HG03025 (cell line): ENCODE results near the gene DLG1.
"Not testable (repeated sequence)": the region's sequence is repeated elsewhere in the genome, so short reads cannot be mapped to it uniquely, and the experiment has no call there.

Experiments
- ATAC-seq: cut with Tn5 transposase; IDR thresholded peaks from one replicate; pipeline ENCODE4 v1.9.1; 2021; ENCODE audit warnings: mild to moderate bottlenecking, moderate library complexity; ENCODE audit not compliant: unreplicated experiment, low FRiP score

DLG1 gene

DNA sequence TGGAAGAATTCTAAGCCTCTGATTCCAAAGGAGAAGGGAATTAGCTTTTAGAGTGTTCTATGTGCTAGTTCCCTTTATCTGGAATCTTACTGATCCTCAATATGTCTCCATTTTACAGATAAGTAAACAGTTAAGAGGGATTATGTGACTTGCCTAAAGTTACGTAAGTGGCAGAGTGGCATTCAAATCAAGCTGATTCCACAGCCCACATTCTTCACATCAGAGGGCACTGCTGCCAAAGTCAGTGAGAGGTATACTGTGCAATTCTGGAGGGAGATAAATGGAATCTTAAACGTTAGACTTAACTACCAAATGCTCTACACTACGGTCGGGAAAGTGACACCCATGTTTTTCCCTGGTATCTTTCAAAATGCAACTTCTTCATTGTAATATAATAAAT, 257.8 kb downstream of the DLG1 start:
- no peak for ATAC-seq

DNA sequence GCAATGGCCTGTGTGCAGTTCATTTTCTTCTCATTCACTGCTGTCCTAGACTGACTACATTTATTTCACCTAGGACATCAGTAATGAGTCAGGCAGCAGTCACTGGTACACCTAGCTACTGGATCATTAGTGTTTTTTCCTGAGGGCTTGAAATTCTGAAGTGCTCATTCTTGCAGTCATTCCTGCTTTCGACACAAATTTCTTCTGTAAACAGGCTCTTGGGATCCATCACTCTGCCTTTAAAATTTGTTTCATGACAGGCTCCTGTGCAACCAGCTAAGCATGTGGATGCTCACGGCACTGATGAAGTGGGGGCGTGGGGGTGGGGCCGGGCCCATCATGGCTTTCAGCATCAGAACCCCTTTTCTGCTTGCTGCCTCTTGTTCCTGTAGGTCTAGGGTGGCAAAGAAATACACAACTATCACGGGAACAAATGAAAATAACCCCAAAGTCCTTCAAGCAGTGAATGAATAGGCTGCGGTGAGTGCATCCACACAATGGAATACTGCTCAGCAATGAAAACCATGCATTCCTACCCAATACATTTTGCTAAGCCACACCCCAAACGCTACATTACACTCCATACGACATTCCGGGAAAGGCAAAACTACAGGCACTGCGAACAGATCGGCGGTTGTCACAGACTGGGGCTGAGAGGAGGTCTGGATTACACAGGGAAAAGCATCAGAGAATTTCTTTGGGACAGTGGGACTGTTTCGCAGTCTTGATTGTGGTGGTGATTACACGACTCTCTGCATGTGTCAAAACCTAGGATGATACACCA, 259.5 kb downstream of the DLG1 start:
- ATAC-seq, result no peak

DNA sequence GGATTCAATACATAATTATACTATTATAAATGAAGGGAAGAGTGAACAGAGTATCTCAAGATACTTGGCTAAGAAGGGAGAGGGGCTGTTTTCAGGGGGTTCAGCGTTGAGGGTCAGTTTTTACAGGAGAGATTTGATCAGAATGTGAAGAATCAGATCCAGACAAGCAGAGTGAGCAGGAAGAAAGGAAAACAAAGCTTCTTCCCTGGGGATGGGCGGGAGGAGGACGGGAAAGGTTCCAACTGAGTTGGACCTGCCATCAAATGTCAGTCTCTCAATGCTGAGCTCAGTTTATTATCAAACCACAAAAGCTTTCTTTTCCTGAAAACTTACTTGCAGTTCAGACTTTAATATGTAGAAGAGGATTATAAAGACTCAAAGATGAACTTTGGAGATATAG, 262.8 kb downstream of the DLG1 start:
- no peak for ATAC-seq

DNA sequence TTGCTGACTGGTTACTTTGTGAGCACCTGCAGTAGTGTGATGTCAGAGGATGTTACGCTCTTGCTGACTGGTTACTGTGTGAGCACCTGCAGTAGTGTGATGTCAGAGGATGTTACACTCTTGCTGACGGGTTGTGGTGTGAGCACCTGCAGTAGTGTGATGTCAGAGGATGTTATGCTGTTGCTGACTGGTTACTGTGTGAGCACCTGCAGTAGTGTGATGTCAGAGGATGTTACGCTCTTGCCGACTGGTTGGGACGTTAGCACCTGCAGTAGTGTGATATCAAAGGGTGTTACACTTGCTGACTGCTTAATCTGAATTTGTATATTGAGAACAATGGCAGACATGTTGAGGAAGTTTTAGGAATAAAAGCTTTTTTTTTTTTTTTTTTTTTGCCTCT, 263.6 kb downstream of the DLG1 start:
- not testable (repeated sequence) for ATAC-seq

DNA sequence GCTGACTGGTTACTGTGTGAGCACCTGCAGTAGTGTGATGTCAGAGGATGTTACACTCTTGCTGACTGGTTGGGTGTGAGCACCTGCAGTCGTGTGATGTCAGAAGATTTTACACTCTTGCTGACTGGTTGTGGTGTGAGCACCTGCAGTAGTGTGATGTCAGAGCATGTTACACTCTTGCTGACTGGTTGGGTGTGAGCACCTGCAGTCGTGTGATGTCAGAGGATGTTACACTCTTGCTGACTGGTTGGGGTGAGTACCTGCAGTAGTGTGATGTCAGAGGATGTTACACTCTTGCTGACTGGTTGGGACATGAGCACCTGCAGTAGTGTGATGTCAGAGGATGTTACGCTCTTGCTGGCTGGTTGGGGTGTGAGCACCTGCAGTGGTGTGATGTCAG, 264.6 kb downstream of the DLG1 start:
- not testable (repeated sequence) for ATAC-seq

DNA sequence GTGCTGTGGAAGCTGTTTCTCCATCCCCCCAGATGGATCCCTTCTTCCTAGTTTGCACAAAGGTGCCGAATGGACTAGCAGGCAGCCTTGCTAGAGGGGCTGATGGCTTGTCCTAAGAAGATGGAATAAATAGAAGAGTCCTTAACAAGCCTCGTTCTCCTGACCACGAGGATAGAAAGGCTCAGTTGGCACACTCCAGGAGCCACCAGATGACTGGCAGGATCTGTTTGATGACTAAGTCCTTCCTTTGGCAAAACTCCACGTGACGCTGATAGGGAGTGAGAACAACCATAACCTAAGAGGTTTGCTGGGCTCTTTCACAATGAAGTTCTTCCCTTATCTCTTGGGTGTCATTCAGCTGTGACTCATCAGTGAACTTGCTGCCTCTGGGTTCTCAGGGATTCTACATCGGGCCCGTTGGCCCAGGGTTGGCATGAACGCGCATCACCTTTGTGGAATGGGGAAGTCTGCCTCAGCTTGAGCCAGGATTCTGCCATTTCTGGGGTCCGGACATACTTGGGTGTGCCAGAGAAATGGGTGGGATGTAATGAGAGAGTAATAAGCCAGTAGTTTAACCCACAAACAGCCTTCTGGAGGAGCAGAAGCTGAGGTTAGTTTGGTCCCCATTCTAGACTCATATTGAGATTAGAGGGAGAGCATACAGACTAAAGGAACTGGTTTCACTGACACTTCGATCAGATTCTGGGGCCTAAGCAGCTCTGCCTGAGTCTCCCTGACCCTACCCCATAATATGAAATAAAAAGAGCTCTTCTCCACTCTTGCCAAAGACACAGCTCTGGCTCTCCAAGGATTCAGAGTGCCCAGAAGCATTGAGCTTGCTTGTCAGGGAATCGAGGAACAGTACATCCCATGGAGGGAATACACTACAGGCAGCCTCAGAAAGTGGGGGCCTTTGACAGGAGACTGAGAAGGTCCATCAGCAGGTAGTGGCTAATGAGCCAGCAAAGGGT, 266.8 kb downstream of the DLG1 start:
- no peak for ATAC-seq

DNA sequence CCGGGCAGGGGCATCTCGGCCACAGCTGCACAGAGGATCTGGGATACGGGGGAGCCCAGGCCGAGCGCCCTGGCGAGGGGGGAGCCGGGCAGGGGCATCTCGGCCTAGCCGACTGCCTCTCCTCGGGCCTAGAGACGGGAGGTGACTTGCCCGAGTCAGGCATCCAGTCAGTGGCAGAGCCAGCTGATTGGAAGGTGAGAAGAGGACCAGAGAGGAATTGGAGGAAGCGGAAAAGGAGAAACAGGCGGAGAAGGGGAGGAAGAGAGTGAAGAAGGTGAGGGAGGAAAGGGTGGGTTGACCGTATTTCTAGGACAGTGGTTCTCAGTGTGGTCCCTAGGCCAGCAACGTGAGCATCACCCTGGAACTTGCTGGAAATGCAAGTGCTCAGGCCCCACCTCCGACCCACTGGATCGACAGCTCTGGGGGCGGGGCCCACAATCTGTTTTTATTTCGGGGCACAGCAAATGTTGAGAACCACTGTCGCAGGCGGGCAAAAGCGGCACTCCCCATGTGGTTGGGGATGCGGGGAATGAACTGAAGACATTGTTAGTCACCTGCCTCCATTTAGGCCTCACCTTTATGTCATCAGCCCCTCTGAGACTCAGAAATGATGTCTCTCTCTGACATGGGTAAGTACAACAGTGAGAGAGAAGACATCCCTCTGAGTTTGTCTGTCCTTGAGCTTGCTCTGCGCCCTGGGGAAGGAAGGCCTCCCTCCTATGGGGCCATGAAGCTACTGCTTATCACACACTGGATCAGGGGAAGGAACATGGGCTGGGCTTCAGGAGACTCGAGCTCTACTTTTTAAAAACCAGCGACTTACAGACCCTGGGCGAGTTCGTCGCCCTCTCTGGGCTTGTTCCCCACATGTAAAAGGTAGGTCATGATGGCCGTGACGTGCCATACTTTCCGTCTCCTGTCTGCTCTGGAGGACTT, 267.8 kb downstream of the DLG1 start:
- no peak for ATAC-seq

DNA sequence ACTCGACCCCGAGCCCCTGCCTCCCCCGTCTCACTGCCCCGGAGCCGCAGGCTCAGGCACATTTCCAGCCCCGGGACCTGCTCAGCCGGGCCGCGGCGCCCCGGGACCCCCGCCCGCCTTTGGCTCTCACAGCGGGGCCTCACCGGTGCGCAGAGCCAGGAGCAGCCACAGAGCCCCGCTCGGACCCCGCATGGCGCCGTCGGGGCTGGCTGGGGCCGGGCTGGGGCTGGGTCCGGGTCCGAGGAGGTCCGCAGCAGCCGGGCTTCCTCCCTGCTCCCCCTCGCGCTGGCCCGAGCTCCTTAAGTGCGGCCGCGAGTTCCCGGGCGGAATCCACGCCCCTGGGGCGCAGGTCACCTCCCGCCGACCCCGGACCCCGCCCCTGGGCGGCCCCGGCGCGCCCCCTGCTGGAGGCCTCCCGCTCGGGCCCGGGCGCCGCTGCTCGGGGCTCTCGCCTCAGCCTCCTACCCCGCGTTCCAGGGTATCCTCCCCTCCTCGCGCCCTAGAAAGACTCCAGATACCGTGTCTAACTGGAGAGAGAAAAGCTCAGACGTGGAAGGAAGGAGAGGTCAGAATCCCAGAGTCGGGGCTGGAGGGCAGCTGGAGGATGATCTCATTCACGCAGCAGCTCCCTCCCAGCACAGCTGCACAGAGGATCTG, 268.8 kb downstream of the DLG1 start, which contains the start of gene MELTF:
TSS of gene MELTF (minus strand) at position 307 of the 657 bp plus-strand sequence. CDS start at position 192, 115 bp downstream.
- ATAC-seq, result no peak

DNA sequence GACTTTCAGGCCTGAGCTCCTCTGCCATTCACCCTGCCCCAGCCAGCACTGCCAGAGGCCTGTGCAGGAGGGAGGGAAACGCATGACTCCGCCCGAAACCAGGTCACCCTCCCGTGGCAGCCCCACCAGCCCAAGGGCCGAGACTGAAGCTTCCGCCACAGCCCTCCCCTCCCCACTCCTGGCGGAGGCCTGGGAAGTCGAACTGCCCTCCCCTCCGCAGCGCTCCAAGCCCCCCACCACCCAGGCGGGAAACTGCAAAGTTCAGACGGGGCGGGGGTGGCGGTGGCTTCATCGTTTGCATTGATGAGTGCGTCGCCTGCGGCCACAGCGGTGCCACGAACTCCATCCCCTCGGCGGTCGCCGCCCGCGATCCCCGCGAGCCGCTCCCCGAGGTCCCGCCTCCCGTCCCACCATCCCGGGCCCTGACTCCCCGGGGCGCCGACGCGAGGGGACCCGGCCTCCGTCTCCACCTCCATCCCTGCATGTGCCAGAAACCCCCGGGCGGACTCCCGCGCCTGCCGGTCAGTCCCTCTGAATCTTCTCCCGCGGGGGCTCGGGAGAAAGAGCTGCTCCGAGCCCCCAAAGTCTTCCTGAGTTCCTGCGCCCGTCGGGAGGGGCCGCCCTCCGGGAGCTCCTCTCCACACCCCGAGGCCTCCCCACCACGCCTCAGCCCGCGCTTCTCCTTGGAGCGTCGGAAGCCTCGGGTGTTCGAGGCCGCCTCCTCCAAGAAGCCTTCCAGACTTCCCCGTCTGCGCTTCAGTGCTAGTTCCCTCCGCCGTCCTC, 269.5 kb downstream of the DLG1 start:
- no peak for ATAC-seq

DNA sequence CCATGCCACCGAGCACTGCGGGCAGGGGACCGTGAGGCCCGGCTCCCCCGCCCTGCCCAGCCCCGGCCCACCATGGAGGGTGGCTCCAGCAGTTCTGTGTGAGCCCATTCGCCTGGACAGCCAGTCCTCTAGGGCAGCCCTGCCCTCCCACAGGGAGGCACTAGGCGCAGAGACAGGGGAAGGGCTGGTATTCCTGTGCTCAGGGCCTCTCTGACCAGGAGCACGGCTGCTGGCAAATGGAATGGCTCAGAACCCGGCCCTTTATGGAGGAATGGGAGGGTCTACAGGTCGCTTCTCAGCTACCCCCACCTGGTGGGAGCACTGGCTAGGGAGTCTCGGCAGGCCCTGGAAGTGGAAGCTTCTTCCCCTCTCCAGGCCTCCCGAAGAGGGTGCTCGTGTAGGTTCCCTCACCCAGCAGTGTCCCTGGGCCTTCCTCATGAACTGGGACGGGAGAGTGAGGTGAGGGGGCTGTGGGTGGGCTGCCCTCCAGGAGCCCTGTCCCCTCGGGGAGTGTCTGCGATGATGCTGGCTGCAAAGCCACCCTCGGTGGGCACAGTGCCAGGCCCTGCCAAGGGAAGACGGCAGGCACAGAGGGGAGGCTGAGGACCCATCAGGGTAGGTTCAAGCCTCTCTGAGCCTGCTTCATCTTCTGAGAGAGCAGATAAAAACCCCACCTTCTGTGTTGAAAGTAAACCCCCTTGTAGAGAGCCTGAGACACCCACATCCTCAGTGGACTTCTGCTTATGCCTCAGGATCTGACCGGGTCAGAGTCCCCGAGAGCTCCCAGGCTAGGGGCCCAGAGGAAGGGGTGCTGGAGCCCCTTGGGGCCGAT, 270.3 kb downstream of the DLG1 start:
- ATAC-seq, result no peak

DNA sequence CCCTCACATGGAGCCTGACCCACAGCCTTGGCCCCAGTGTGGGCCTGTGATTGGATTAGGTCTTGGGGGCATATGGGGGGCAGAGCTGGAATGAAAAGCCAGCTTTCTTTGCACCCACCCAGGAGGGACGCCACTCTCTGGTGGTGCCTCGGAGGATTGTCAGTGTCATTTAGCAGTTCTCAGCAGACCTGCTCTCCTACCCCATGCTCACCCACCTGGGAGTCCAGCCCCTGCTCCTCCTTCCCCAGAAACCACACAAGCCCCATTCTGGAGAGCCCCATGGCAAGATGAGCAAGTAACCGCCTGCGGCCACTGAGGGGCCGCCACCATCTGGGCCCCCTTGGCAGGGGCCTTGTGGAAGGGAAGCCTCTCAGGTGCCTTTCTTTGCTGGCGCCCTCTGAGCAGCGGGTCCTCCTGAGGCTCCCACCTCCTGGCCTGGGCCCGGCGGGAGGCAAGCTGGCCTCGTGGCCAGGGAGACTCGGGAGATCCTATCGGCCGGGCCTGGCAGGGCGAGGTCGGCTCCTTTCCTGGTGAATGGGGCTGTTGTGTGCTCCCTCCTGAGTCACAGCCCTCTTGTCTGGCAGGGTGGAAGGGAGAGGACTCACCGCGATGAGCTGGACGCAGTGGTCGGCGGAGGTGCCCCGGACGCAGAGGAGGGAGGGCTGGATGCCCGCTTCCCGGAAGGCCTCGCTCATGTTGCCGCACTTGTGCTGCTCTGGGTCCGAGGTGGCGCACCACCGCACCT, 271.1 kb downstream of the DLG1 start:
- ATAC-seq, result no peak

DNA sequence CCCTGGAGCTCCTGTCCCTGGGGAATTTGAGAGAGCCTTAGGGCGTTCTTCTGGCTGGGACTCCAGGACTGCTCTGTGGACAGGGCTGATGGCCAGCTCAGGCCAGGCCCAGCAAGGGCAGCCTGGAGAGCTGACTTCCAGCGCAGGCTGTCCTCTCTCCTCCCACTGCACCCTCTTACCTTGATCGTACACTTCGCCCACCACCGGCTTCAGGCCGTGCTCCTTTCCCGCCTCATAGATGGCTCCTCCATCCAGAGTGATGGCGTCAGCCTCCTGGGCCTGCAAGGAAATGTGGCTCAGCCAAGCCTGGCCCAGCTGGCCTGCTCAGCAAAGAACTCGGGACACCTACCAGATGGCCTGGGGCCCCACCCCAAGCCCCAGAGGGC, 271.9 kb downstream of the DLG1 start:
- no peak for ATAC-seq

DNA sequence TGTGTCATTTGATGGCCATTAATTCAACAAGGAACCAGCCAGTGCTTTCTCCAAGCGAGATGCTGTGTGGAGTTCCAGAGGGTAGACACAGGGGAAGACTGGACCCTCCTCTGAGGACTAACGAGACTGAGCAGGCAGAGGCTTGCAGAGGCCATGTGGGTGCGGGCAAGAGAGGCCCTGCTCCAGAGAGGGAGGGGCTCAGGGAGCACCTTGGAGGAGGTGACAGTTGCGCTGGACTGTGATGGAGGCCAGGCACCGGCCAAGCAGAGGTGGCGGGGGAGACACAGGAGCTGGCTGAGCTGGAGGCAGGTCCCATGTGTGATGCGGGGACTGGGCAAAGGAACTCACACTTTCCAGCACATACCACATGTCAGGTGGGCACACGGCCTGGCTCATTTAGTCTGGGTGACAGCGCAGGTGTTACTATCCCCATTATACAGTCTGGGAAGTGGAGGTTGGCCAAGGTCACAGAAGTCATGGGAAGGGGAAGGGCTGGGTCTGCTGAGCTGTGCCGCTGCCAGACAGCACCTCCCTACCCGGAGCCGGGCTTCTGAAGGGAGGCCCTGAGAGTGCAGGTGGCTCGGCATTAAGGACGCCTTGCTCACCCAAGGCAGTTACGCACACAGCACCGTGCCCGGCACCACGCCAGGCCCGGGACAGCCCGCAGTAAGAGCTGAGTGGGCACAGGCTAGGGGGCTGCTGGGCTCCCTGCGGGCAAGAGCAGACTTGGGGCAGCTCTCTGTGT, 272.5 kb downstream of the DLG1 start:
- ATAC-seq, result no peak

DNA sequence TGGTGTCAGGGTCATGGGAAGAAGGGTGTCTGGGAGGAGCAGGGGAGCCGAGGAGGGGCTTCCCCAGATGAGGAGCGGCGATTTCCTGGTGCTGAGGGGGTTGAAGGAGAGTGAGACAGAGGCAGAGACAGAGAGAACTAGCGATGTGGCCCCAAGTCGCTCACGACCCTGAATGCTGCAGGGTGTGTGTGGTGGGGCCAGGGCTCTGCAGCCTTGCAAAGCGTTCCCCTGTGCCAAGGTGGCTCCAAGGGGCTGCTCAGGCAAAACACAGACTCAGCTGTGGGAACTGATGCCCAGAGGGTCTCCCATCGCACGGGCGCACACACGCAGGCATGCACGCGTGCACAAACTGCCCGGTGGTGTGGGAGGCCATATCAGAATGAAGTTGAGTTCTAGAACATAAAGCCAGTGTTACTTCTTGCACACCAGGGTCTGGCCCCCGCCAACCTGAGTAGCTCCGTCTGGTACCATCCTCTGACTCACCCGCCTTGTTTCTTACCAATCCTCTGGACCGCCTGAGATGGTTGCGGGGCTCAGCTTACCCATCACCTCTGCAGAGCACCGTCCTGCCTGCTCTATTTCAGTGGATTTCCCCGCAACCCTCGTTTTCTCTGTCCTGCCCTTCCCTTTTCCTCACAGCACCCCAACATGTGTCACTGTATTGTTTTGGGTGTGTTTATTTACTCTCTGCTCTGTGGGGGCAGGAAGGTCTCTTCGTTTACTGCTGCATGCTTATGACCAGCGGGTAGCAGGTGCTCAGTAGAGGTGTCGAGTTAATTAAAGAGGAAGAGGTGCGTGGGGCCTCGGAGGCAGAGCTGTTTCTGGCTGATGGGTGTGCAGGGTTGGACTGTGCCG, 273.3 kb downstream of the DLG1 start:
- ATAC-seq, result no peak

DNA sequence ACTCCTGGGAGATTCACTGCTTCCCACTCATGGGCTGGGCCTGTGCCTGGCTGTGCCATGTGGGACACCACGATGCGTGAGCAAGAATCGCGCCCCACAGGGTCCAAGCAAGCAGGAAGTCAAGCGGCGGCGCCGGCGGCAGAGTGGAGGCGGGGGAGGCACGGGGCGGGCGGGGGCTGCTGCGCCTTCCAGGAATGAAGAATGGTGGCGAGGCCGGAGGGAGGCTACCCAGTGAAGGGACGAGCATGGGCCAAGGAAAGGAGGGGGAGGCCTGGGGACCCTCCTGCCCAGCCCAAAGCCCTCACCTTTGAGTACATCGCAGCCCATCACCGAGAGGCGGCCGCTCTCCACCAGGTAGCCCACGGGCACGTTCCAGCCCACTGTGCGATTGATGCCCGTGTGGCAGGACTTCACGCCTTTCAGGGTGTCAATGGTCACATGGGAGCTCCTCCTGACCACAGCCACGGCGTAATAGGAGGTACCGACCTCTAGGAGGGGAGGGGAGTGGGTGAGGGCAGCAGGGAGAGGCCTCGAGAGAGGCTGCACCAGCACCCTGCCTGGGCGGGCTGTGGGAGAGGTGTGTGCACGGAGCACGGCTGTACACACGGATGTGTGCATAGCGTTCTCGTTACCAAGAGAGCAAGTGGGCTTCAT, 274.3 kb downstream of the DLG1 start:
- ATAC-seq, result no peak
